ENCODE measurements around the gene PCDHA11.
"Not testable (repeated sequence)": the region's sequence is repeated elsewhere in the genome, so short reads cannot be mapped to it uniquely, and the experiment has no call there.

PCDHA11 gene, protein sequence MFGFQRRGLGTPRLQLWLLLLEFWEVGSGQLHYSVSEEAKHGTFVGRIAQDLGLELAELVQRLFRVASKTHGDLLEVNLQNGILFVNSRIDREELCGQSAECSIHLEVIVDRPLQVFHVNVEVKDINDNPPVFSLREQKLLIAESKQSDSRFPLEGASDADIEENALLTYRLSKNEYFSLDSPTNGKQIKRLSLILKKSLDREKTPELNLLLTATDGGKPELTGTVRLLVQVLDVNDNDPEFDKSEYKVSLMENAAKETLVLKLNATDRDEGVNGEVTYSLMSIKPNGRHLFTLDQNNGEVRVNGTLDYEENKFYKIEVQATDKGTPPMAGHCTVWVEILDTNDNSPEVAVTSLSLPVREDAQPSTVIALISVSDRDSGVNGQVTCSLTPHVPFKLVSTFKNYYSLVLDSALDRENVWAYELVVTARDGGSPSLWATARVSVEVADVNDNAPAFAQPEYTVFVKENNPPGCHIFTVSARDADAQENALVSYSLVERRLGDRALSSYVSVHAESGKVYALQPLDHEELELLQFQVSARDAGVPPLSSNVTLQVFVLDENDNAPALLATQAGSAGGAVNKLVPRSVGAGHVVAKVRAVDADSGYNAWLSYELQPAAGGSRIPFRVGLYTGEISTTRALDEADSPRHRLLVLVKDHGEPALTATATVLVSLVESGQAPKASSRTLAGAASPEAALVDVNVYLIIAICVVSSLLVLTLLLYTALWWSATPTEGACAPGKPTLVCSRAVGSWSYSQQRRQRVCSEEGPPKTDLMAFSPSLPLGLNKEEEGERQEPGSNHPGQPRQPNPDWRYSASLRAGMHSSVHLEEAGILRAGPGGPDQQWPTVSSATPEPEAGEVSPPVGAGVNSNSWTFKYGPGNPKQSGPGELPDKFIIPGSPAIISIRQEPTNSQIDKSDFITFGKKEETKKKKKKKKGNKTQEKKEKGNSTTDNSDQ

DNA sequence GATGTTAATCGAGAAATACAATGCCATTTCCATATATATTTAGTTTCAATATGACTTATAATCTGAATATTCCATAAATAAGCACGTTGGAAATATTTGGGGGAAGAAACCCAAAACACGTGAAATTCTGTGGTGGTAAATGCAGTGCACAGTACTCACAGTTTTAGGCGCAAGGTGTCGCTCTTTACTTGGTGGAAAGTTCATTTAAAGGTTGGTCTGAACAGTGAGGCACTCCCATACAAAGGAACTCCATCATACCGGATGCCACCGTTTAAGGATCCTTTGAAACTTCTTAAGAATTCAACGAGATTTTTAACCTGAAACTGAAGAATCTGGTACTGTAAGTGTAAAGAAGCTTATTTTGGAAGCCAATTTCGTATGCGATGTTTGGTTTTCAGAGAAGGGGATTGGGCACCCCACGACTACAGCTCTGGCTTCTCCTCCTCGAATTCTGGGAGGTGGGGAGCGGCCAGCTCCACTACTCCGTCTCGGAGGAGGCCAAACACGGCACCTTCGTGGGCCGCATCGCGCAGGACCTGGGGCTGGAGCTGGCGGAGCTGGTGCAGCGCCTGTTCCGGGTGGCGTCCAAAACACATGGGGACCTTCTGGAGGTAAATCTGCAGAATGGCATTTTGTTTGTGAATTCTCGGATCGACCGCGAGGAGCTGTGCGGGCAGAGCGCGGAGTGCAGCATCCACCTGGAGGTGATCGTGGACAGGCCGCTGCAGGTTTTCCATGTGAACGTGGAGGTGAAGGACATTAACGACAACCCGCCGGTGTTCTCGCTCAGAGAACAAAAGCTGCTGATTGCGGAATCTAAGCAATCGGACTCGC, at the start of gene PCDHA11:
Gene PCDHA11, plus strand, starts transcription at position 237 of the 834 bp plus-strand sequence. Its CDS starts 147 bp downstream, at position 384.
- peak; percentile 41 for DNase-seq (ENCODE audit: low spot score)

DNA sequence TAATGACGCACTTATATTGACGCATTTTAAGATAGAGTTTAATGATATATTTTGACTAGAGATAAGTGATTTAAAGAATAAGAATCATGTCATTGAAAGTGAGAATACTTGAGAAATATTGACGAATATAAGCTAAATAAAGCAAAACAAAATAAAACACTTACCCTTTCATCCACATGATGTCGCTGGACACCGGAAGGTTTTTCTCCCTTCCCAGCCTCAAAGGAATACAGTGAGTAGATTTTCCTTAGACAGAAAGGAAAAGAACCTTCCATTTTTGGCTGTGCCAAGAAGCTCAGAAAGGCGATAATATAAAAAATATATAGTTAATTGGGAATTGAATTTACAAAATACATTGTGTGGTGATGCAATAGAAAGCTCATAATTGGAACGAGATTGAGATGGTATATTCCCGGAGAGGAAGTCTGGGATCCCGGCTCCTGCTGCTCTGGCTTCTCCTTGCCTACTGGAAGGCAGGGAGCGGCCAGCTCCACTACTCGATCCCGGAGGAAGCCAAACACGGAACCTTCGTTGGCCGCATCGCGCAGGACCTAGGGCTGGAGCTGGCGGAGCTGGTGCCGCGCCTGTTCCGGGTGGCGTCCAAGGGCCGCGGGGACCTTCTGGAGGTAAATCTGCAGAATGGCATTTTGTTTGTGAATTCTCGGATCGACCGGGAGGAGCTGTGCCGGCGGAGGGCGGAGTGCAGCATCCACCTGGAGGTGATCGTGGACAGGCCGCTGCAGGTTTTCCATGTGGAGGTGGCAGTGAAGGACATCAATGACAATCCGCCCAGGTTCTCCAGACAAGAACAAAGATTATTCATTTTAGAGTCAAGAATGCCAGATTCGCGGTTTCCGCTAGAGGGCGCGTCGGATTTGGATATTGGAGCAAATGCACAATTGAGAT, 47.1 kb upstream of the PCDHA11 start, which contains the start of gene PCDHA5:
Gene PCDHA5, plus strand, starts transcription at position 239 of the 906 bp plus-strand sequence.
- peak; percentile 11 for DNase-seq (ENCODE audit: low spot score)

DNA sequence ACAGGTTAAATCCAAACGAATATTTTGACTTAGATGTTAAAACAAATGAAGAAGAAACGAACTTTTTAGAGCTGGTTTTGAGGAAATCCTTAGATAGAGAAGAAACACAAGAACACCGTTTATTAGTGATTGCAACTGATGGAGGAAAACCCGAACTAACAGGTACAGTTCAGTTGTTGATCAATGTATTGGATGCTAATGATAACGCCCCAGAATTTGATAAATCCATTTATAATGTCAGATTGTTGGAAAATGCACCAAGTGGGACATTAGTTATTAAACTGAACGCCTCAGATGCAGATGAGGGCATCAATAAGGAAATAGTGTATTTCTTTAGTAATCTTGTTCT, 46.5 kb upstream of the PCDHA11 start:
- no peak for DNase-seq (ENCODE audit: low spot score)

DNA sequence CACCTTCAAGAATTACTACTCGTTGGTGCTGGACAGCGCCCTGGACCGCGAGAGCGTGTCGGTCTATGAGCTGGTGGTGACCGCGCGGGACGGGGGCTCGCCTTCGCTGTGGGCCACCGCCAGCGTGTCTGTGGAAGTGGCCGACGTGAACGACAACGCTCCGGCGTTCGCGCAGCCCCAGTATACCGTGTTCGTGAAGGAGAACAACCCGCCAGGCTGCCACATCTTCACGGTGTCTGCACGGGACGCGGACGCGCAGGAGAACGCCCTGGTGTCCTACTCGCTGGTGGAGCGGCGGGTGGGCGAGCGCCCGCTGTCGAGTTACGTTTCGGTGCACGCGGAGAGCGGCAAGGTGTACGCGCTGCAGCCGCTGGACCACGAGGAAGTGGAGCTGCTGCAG, 45.8 kb upstream of the PCDHA11 start:
- not testable (repeated sequence) for DNase-seq (ENCODE audit: low spot score)

DNA sequence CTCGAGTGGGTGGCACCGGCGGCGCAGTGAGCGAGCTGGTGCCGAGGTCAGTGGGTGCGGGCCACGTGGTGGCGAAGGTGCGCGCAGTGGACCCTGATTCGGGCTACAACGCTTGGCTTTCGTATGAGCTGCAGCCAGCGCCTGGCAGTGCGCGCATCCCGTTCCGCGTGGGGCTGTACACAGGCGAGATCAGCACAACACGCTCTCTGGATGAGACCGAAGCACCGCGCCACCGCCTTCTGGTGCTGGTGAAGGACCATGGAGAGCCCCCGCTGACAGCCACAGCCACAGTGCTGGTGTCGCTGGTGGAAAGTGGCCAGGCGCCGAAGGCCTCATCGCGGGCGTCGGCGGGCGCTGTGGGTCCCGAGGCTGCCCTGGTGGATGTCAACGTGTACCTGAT, 45.3 kb upstream of the PCDHA11 start:
- DNase-seq (ENCODE audit: low spot score): no peak

DNA sequence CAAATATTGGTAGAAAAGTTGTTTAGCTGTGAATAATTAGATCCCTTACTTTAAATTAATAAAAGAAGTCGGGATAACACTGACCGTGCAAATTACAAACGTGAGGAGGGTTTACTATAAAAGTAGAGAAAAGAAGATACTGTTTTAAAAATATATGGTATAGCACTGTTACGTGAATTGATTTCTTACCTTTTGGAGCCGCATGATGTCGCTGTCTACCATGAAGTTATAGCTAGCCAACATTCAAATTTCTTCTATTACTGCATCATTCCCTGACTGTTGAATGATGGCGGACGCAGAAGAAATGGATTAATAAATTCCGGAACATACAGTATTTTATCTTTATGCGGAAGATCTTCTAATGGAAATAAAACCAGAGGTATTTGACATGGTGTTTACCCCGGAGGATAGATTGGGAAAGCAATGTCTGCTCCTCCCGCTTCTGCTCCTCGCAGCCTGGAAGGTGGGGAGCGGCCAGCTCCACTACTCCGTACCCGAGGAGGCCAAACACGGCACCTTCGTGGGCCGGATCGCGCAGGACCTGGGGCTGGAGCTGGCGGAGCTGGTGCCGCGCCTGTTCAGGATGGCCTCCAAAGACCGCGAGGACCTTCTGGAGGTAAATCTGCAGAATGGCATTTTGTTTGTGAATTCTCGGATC, 40.9 kb upstream of the PCDHA11 start, which contains the start of gene PCDHA6:
Gene PCDHA6, plus strand, starts transcription at position 257 of the 658 bp plus-strand sequence. Its CDS starts 132 bp downstream, at position 389.
- no peak for DNase-seq (ENCODE audit: low spot score)

DNA sequence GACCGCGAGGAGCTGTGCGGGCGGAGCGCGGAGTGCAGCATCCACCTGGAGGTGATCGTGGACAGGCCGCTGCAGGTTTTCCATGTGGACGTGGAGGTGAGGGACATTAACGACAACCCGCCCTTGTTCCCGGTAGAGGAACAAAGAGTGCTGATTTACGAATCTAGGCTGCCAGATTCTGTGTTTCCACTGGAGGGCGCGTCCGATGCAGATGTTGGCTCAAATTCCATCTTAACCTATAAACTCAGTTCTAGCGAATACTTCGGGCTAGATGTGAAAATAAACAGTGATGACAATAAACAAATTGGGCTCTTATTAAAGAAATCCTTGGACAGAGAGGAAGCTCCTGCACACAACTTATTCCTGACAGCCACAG, 40.4 kb upstream of the PCDHA11 start:
- no peak for DNase-seq (ENCODE audit: low spot score)

DNA sequence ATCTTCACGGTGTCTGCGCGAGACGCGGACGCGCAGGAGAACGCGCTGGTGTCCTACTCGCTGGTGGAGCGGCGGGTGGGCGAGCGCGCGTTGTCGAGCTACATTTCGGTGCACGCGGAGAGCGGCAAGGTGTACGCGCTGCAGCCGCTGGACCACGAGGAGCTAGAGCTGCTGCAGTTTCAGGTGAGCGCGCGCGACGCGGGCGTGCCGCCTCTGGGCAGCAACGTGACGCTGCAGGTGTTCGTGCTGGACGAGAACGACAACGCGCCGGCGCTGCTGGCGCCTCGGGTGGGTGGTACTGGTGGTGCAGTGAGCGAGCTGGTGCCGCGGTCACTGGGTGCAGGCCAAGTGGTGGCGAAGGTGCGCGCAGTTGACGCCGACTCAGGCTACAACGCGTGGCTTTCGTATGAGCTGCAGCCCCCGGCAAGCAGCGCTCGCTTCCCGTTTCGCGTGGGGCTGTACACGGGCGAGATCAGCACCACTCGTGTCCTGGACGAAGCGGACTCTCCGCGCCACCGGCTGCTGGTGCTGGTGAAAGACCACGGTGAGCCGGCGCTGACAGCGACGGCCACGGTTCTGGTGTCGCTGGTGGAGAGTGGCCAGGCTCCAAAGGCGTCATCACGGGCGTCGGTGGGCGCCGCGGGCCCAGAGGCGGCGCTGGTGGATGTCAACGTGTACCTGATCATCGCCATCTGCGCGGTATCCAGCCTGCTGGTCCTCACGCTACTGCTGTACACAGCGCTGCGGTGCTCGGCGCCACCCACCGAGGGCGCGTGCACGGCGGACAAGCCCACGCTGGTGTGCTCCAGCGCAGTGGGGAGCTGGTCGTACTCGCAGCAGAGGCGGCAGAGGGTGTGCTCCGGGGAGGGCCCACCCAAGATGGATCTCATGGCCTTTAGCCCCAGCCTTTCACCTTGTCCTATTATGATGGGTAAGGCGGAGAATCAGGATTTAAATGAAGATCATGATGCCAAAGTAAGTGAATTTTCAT, 39.0 kb upstream of the PCDHA11 start:
- DNase-seq (ENCODE audit: low spot score): not testable (repeated sequence)

DNA sequence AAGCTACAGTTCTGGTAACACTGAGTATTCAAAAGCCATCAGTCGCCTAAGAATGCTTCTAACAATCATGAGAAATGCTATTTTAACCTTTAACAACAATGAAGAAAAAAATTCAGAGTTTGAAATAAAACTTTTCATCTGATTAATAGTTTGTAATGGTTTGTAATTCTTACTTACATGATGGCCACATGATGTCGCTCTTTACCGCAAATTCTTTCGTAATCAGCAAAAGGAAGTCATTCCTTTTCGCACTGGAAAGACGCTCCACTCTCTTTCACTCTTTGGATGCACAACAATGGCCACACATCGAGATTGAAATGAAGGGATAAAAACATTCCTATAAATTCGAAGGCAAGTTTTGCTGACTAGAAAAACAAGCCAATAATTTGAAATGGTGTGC, 34.8 kb upstream of the PCDHA11 start, which contains the start of gene PCDHA7:
Gene PCDHA7, plus strand, starts transcription at position 277 of the 400 bp plus-strand sequence. Its CDS starts 115 bp downstream, at position 392.
- DNase-seq (ENCODE audit: low spot score): no peak

DNA sequence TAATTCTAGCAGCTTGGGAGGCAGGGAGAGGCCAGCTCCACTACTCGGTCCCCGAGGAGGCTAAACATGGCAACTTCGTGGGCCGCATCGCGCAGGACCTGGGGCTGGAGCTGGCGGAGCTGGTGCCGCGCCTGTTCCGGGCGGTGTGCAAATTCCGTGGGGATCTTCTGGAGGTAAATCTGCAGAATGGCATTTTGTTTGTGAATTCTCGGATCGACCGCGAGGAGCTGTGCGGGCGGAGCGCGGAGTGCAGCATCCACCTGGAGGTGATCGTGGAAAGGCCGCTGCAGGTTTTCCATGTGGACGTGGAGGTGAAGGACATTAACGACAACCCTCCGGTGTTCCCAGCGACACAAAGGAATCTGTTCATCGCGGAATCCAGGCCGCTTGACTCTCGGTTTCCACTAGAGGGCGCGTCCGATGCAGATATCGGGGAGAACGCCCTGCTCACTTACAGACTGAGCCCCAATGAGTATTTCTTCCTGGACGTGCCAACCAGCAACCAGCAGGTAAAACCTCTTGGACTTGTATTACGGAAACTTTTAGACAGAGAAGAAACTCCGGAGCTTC, 34.2 kb upstream of the PCDHA11 start:
- not testable (repeated sequence) for DNase-seq (ENCODE audit: low spot score)

DNA sequence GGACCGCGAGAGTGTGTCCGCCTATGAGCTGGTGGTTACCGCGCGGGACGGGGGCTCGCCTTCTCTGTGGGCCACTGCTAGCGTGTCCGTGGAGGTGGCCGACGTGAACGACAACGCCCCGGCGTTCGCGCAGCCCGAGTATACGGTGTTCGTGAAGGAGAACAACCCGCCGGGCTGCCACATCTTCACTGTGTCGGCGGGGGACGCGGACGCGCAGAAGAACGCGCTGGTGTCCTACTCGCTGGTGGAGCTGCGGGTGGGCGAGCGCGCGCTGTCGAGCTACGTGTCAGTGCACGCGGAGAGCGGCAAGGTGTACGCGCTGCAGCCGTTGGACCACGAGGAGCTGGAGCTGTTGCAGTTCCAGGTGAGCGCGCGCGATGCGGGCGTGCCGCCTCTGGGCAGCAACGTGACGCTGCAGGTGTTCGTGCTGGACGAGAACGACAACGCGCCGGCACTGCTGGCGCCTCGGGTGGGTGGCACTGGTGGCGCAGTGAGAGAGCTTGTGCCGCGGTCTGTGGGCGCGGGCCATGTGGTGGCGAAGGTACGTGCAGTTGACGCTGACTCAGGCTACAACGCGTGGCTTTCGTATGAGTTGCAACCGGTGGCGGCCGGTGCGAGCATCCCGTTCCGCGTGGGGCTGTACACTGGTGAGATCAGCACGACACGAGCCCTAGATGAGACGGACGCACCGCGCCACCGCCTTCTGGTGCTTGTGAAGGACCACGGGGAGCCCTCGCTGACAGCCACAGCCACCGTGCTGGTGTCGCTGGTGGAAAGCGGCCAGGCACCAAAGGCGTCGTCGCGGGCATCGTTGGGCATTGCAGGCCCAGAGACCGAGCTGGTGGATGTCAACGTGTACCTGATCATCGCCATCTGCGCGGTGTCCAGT, 32.9 kb upstream of the PCDHA11 start:
- no peak for DNase-seq (ENCODE audit: low spot score)

DNA sequence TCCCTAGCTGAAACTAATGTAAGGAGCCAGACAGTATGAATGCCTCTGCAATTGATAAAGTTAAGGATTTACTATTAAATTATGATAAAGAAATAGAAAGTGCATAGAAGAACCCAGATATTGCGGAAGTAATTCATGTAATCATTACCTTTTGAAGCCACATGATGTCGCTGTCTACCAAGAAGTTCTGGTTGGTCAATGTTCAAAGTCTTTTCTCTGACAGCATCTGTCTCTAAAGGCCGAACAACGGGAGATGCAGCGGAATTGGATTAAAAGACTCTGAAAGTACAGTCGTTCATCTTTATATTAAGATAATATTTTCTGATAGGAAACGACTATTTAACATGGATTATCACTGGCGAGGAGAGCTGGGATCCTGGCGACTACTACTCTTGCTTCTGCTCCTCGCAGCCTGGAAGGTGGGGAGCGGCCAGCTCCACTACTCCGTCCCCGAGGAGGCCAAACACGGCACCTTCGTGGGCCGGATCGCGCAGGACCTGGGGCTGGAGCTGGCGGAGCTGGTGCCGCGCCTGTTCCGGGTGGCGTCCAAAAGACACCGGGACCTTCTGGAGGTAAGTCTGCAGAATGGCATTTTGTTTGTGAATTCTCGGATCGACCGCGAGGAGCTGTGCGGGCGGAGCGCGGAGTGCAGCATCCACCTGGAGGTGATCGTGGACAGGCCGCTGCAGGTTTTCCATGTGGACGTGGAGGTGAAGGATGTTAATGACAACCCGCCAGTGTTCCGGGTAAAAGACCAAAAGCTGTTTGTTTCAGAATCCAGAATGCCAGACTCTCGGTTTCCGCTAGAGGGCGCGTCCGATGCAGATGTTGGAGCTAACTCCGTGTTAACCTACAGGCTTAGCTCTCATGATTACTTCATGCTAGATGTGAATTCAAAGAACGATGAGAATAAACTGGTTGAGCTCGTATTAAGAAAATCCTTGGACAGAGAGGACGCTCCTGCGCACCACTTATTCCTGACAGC, 27.5 kb upstream of the PCDHA11 start, which contains the start of gene PCDHA8:
Gene PCDHA8, plus strand, starts transcription at position 210 of the 985 bp plus-strand sequence. Its CDS starts 135 bp downstream, at position 345.
- peak; percentile 42 for DNase-seq (ENCODE audit: low spot score)

DNA sequence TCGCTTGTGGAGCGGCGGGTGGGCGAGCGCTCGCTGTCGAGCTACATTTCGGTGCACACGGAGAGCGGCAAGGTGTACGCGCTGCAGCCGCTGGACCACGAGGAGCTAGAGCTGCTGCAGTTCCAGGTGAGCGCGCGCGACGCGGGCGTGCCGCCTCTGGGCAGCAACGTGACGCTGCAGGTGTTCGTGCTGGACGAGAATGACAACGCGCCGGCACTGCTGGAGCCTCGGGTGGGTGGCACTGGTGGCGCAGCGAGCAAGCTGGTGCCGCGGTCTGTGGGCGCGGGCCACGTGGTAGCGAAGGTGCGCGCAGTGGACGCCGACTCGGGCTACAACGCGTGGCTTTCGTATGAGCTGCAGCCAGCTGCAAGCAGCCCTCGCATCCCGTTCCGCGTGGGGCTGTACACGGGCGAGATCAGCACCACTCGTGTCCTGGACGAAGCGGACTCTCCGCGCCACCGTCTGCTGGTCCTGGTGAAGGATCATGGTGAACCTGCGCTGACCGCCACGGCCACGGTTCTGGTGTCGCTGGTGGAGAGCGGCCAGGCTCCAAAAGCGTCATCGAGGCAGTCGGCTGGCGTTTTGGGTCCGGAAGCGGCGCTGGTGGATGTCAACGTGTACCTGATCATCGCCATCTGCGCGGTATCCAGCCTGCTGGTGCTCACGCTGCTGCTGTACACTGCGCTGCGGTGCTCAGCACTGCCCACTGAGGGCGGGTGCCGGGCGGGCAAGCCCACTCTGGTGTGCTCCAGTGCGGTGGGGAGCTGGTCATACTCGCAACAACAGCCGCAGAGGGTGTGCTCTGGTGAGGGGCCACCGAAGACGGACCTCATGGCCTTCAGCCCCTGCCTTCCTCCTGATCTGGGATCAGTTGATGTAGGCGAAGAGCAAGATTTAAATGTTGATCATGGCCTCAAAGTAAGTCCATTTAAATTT, 25.7 kb upstream of the PCDHA11 start:
- no peak for DNase-seq (ENCODE audit: low spot score)

DNA sequence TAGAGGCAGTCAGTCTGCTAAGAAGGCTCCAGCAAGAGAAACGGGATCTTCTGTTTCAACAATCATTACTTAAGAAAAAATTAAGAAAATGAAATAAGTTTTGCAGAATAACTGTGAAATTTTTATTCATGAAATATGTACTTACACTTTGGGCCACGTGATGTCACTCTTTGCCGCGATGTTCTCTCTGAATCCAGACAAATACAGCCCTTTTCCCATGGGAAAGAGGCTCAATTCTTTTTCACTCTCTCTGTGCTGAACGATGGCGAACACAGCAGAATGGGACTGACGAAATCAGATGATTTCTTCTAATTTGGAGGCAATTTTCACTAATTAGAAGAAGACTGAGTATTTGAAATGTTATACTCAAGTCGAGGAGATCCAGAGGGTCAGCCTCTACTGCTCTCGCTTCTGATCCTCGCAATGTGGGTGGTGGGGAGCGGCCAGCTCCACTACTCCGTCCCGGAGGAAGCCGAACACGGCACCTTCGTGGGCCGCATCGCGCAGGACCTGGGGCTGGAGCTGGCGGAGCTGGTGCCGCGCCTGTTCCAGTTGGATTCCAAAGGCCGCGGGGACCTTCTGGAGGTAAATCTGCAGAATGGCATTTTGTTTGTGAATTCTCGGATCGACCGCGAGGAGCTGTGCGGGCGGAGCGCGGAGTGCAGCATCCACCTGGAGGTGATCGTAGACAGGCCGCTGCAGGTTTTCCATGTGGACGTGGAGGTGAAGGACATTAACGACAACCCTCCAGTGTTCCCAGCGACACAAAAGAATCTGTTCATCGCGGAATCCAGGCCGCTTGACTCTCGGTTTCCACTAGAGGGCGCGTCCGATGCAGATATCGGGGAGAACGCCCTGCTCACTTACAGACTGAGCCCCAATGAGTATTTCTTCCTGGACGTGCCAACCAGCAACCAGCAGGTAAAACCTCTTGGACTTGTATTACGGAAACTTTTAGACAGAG, 20.3 kb upstream of the PCDHA11 start, which contains the start of gene PCDHA9:
Gene PCDHA9, plus strand, starts transcription at position 244 of the 964 bp plus-strand sequence. Its CDS starts 114 bp downstream, at position 358.
- DNase-seq (ENCODE audit: low spot score): not testable (repeated sequence)

Measured in iPS-NIHi11 (cell line).